Posterior vena cava (tissue), 2 donors: ENCODE data around the gene ACSS1. TPM values are rescaled to one million over a fixed set of nuclear protein-coding genes. Genes with fewer than 3 reads are reported as not detected.
"Not testable (repeated sequence)": the region's sequence is repeated elsewhere in the genome, so short reads cannot be mapped to it uniquely, and the experiment has no call there.

ENCODE experiments used
- DNase-seq: peaks from one replicate; pipeline ENCODE4 v3.0.0-alpha.2; 2020; ENCODE audit warnings: low spot score
- intact Hi-C, 2 donors: fragments of 100-400 bp; cut with DNase I; formaldehyde crosslinking; loops; one replicate each; pipeline versions ENCODE4 v1.14.1 to v1.14.2; 2022 to 2023
- total RNA-seq, 2 donors: library from RNA; stranded (reverse); fragmentation: NEBNext Ultra II Directional; extraction: Animal tissue kit (Norgen Biotek cat#: 25700); gene quantifications; one replicate each; pipeline ENCODE4 v1.2.1, GENCODE V29; 2021
- donor health status: DM: yes; HTN: yes; CAD: no.
- donor health status: DM: yes; HTN: yes; CAD: no.

The ACSS1 gene
- total RNA-seq, 2 donors from 2014 or later: 11.6 to 12.2 TPM

- intact Hi-C loops: no loop called here
- peak; percentile 52 for DNase-seq
These were observed 49.3 kb downstream of the ACSS1 start for GRCh38 chr20:25008388-25009217.

- peak; percentile 73 for DNase-seq
These were observed 50.2 kb downstream of the ACSS1 start for GRCh38 chr20:25007491-25008305.

GRCh38 chr20:25006431-25007167 is 51.3 kb downstream of the ACSS1 start:
- intact Hi-C loops: no loop called here
- peak; percentile 62 for DNase-seq

More at GRCh38 chr20:25007491-25008305, 50.2 kb downstream of the ACSS1 start:
- intact Hi-C loops: no loop called here

- peak; percentile 63 for DNase-seq
- intact Hi-C loops: no loop called here
These were observed 52.3 kb downstream of the ACSS1 start for GRCh38 chr20:25005661-25006060.

- DNase-seq: no peak
- intact Hi-C loops: no loop called here
These were observed 52.7 kb downstream of the ACSS1 start for GRCh38 chr20:25005220-25005619.

DNA sequence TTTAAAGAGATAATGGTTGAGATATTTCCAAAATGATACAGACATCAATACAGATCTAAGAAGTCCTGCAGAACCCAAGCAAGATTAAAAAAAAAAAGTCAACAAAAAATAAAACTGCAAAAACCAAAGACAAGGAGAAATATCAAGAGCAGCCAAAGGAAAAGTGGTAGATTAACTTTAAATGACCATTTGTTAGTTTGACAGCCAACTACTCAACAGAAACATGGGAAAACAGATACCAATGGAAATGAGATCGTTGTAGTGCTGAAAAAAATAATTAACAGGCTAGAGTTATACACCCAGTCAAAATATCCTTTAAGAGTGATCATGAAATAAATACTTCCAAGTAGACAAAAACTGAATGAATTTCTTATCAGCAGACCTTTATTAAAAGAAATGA is 54.9 kb downstream of the ACSS1 start:
- no peak for DNase-seq
- intact Hi-C loops: no loop called here

- DNase-seq, intact Hi-C loops: not testable (repeated sequence)
These were observed 56.6 kb downstream of the ACSS1 start for GRCh38 chr20:25001323-25001722.

GRCh38 chr20:25000268-25000801 is 57.6 kb downstream of the ACSS1 start:
- peak; percentile 77 for DNase-seq
- intact Hi-C loops: no loop called here

- intact Hi-C loops: loop anchor here (5.0 to 10.0 kb wide), 2 partner anchors 178 to 395 kb away; partner anchors contain the start of gene ABHD12 (in 1 of the 2)
- DNase-seq: peak; percentile 42
These were observed 58.4 kb downstream of the ACSS1 start for GRCh38 chr20:24999568-24999967.

GRCh38 chr20:24998631-24999445 is 59.1 kb downstream of the ACSS1 start:
- DNase-seq: peak; percentile 25
- intact Hi-C loops: loop anchor here (5.0 to 10.0 kb wide), 2 partner anchors 178 to 396 kb away; partner anchors contain the start of gene ABHD12 (in 1 of the 2)

GRCh38 chr20:24998121-24998520 is 59.8 kb downstream of the ACSS1 start:
- intact Hi-C loops: loop anchor here (5.0 to 10.0 kb wide), 2 partner anchors 179 to 397 kb away; partner anchors contain the start of gene ABHD12 (in 1 of the 2)
- DNase-seq: peak; percentile 30

DNA sequence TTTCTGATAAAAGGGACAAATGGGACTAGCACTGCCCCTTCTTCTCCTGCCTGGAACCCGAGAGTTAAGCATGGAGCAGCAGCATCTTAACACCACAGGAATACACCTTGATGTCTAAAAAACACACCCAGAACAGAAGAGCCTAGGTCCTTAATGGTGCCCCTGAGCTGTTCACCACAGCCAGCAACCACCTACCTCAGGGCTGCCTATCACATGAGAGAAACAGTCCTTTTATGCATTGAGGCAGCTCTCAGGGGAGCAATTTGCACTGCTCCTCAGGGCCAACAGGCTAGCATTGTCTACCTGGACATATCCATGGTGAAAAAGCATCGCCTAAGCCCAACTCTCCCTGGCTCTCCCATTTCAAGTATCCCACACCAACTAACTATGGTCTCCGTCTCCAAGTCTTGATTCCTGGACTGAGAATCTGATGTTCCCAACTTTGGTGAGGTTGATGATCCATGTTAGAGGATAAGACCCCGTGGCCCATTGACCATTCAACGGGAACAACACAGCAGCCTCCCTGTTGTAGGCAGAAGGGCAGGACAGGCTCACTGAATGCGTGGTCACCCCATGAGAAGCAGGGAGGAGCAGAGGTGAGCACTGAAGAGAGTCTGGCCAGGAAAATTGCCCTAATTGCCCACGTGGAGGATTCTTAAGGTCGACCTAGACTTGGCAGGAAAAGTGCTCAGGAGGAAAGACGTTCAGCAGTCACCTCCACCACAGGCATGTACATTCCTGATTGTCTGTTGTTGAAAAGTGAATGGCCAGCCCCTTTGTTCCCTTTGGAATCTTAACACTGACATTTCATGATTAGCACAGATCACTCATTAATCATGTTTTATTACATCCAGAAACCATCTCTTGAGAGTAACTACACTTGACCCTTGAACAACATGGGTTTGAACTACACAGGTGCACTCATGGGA is 61.2 kb downstream of the ACSS1 start:
- intact Hi-C loops: loop anchor here (5.0 to 10.0 kb wide), 2 partner anchors 181 to 398 kb away; partner anchors contain the start of gene ABHD12 (in 1 of the 2)
- DNase-seq: peak; percentile 41

DNA sequence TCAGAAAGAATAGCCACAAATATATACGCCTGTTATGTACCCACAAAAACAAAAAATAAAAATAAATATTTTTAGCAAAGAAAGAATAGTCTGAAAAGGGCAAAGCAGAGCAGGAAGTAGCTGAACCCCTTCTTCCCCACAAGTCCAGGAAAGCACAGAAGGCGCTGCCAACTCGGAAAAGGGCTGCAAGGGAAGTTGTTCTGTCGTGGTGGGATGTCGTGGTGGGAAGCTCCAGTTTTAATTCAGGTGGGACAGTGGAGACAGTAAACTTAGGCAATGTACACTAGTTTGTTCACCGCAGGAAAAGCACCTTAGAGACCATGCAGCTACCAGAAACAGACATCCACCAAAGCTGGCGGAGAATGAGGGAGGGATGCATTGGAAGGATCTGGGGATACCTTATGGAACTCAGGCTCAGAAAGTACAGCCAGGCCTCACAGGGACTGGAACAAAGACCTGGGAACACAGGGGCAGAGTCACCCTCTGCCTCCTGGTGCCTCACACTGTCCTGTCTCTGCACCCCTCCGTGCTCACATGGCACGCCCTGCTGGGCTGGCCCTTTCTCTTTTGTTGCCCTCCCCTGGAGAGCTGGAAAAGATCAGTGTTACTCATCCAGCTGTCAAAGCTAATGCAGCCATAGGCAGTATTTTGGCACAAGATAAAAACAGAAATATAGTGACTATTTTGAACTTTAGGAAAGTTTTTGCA is 62.0 kb downstream of the ACSS1 start:
- peak; percentile 50 for DNase-seq

GRCh38 chr20:24994470-24995368 is 63.2 kb downstream of the ACSS1 start:
- intact Hi-C loops: loop anchor here (2.0 to 10.0 kb wide), 4 partner anchors 70 to 400 kb away; partner anchors contain the start of gene ABHD12 (in 2 of the 2)
- DNase-seq: peak; percentile 90

More for the DNA sequence above, 62.0 kb downstream of the ACSS1 start:
- intact Hi-C loops: loop anchor here (2.0 to 10.0 kb wide), 3 partner anchors 69 to 399 kb away; partner anchors contain the start of gene ABHD12 (in 1 of the 2)

- no peak for DNase-seq
- intact Hi-C loops: loop anchor here (2.0 to 10.0 kb wide), 3 partner anchors 71 to 401 kb away; partner anchors contain the start of gene ABHD12 (in 2 of the 2)
These were observed 63.8 kb downstream of the ACSS1 start for GRCh38 chr20:24994186-24994465.
